ENCODE results near the gene ANK3. TPM values are rescaled to one million over a fixed set of nuclear protein-coding genes. Genes with fewer than 3 reads are reported as not detected.

Gene ANK3
- total RNA-seq, 1 experiment from 2014 or later, result 69.6 TPM

DNA sequence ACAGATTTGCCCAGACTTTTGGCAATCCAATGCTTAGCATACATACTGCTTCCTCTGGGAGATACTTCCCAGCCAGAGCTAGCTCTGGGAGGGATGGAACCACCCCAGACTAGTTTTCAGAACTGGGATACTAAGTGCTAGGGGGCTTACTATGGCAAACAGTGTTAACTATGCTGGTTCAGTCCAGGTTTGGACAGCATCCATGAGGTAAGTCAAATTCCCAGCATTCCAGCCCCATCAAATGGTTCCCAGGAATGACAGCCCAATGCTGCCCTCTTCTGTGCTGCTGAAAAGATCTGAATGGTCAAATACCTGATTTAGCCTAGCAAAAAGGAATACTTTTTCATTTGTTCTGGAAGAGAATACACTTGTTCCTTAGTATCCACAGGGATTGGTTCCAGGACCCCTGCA is 341.6 kb downstream of the ANK3 start:
- Mint-ChIP-seq H3K27ac (peak overlapping the region; percentile 94), H3K9me3 (no peaks in the 10 kb centered on the region), H3K4me3 (no peak overlapping the region), H3K27me3 (ENCODE audit: low read depth) (no peaks in the 10 kb centered on the region), H3K4me1 (peaks cover 7% of the 10 kb centered on the region), H3K36me3 (no peaks in the 10 kb centered on the region)
- DNase-seq (ENCODE audit: low spot score) (peak; percentile 67), ATAC-seq (peak; percentile 99)
- no peak for TF ChIP-seq MYBL2 (CRISPR knock-in tag; IDR thresholded peaks at IDR 0.05)
- TF ChIP-seq, protein P1, sequence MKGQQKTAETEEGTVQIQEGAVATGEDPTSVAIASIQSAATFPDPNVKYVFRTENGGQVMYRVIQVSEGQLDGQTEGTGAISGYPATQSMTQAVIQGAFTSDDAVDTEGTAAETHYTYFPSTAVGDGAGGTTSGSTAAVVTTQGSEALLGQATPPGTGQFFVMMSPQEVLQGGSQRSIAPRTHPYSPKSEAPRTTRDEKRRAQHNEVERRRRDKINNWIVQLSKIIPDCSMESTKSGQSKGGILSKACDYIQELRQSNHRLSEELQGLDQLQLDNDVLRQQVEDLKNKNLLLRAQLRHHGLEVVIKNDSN (CRISPR knock-in tag; IDR thresholded peaks at IDR 0.05), result no peak
- TF ChIP-seq, protein P2, sequence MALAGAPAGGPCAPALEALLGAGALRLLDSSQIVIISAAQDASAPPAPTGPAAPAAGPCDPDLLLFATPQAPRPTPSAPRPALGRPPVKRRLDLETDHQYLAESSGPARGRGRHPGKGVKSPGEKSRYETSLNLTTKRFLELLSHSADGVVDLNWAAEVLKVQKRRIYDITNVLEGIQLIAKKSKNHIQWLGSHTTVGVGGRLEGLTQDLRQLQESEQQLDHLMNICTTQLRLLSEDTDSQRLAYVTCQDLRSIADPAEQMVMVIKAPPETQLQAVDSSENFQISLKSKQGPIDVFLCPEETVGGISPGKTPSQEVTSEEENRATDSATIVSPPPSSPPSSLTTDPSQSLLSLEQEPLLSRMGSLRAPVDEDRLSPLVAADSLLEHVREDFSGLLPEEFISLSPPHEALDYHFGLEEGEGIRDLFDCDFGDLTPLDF (CRISPR knock-in tag; IDR thresholded peaks at IDR 0.05), result no peak
- peak; percentile 93; the same call in 1 of the 2 replicates for TF ChIP-seq TEAD1 (CRISPR knock-in tag; IDR thresholded peaks at IDR 0.05)
- peak; percentile 89 for TF ChIP-seq TEAD4 (CRISPR knock-in tag; IDR thresholded peaks at IDR 0.05)
- TF ChIP-seq EMX1 (CRISPR knock-in tag; IDR thresholded peaks at IDR 0.05), result no peak
- no peak for TF ChIP-seq NR2C2 (CRISPR knock-in tag; IDR thresholded peaks at IDR 0.05)
- no peak for TF ChIP-seq ZBTB21 (CRISPR knock-in tag; IDR thresholded peaks at IDR 0.05; ENCODE audit: borderline replicate concordance)
- TF ChIP-seq, protein P3, sequence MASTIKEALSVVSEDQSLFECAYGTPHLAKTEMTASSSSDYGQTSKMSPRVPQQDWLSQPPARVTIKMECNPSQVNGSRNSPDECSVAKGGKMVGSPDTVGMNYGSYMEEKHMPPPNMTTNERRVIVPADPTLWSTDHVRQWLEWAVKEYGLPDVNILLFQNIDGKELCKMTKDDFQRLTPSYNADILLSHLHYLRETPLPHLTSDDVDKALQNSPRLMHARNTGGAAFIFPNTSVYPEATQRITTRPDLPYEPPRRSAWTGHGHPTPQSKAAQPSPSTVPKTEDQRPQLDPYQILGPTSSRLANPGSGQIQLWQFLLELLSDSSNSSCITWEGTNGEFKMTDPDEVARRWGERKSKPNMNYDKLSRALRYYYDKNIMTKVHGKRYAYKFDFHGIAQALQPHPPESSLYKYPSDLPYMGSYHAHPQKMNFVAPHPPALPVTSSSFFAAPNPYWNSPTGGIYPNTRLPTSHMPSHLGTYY (CRISPR knock-in tag; IDR thresholded peaks at IDR 0.05), result no peak
- TF ChIP-seq TCF7 (CRISPR knock-in tag; IDR thresholded peaks at IDR 0.05; ENCODE audit: low read depth), result no peak
- no peak for TF ChIP-seq ETV6 (CRISPR knock-in tag; IDR thresholded peaks at IDR 0.05)
- TF ChIP-seq NFATC4 (CRISPR knock-in tag; IDR thresholded peaks at IDR 0.05), result no peak
- TF ChIP-seq CBFB (CRISPR knock-in tag; IDR thresholded peaks at IDR 0.05; ENCODE audit: low read depth), result no peak
- no peak for TF ChIP-seq RORB (CRISPR knock-in tag; IDR thresholded peaks at IDR 0.05)
- TF ChIP-seq, protein P4, sequence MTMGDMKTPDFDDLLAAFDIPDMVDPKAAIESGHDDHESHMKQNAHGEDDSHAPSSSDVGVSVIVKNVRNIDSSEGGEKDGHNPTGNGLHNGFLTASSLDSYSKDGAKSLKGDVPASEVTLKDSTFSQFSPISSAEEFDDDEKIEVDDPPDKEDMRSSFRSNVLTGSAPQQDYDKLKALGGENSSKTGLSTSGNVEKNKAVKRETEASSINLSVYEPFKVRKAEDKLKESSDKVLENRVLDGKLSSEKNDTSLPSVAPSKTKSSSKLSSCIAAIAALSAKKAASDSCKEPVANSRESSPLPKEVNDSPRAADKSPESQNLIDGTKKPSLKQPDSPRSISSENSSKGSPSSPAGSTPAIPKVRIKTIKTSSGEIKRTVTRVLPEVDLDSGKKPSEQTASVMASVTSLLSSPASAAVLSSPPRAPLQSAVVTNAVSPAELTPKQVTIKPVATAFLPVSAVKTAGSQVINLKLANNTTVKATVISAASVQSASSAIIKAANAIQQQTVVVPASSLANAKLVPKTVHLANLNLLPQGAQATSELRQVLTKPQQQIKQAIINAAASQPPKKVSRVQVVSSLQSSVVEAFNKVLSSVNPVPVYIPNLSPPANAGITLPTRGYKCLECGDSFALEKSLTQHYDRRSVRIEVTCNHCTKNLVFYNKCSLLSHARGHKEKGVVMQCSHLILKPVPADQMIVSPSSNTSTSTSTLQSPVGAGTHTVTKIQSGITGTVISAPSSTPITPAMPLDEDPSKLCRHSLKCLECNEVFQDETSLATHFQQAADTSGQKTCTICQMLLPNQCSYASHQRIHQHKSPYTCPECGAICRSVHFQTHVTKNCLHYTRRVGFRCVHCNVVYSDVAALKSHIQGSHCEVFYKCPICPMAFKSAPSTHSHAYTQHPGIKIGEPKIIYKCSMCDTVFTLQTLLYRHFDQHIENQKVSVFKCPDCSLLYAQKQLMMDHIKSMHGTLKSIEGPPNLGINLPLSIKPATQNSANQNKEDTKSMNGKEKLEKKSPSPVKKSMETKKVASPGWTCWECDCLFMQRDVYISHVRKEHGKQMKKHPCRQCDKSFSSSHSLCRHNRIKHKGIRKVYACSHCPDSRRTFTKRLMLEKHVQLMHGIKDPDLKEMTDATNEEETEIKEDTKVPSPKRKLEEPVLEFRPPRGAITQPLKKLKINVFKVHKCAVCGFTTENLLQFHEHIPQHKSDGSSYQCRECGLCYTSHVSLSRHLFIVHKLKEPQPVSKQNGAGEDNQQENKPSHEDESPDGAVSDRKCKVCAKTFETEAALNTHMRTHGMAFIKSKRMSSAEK (CRISPR knock-in tag; IDR thresholded peaks at IDR 0.05; ENCODE audit: borderline replicate concordance), result 0 out of 2 replicates have a peak, but pooled peaks have one; percentile 32
- CTCF ChIA-PET, result interaction anchor here (1.4 kb wide), 1 partner anchor 217 kb away, joined by 5 read pairs; no protein-coding TSS in a partner anchor
- POLR2A ChIA-PET, result no interaction called here

DNA sequence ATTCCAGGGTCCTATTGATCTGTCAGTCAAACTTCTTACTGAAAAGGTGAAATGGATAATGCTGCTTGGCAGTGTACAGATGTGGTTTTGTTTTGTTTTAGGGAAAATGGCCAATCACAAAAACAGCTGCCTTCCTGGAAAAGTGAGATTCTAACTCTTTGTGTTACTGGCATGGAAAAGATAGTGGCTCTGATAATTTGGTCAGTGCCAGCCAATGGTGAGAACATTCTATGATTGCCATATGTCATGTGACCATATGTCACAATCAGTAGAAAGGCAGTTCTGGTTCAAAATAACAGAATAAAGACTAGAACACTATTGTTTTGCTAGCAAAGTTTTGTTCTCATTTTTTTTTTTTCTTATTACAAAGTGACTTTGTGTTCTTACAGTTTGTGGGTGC is 344.1 kb downstream of the ANK3 start:
- Mint-ChIP-seq H3K36me3 (no peaks in the 10 kb centered on the region), H3K9me3 (no peaks in the 10 kb centered on the region), H3K4me1 (peaks cover 24% of the 10 kb centered on the region), H3K27me3 (ENCODE audit: low read depth) (peaks cover 5% of the 10 kb centered on the region; the same call in 1 of the 2 replicates), H3K27ac (no peak overlapping the region), H3K4me3 (no peak overlapping the region)
- ChIA-PET CTCF (no interaction called here), POLR2A (no interaction called here)
- TF ChIP-seq CREB1 (CRISPR knock-in tag; IDR thresholded peaks at IDR 0.05) (no peak), GRHL2 (CRISPR knock-in tag; IDR thresholded peaks at IDR 0.05; ENCODE audit: insufficient replicate concordance, severe bottlenecking) (no peak)
- TF ChIP-seq, protein P5, sequence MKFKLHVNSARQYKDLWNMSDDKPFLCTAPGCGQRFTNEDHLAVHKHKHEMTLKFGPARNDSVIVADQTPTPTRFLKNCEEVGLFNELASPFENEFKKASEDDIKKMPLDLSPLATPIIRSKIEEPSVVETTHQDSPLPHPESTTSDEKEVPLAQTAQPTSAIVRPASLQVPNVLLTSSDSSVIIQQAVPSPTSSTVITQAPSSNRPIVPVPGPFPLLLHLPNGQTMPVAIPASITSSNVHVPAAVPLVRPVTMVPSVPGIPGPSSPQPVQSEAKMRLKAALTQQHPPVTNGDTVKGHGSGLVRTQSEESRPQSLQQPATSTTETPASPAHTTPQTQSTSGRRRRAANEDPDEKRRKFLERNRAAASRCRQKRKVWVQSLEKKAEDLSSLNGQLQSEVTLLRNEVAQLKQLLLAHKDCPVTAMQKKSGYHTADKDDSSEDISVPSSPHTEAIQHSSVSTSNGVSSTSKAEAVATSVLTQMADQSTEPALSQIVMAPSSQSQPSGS (CRISPR knock-in tag; IDR thresholded peaks at IDR 0.05; ENCODE audit: borderline replicate concordance, low read depth), result no peak
- ATAC-seq, result no peak
- DNase-seq (ENCODE audit: low spot score), result no peak

Data from WTC11 (cell line).